Common myeloid progenitor, CD34-positive (primary cell): ENCODE data around the gene PDGFRB.
A peak's percentile ranks its signal among the peaks of the same experiment; 100 is the strongest.

Experiments used
- CTCF ChIA-PET: fragments of 350-600 bp; sonication (Branson Sonifier 250); formaldehyde crosslinking; loops from one replicate; lab custom pipeline; 2021; ENCODE audit warnings: antibody characterized with exemption; lab: Charles Lee
- POLR2A ChIA-PET: fragments of 350-600 bp; sonication (Branson Sonifier 250); formaldehyde crosslinking; loops from one replicate; lab custom pipeline; 2021; ENCODE audit warnings: antibody characterized with exemption; lab: Charles Lee
- DNase-seq, 3 donors: peaks; one replicate each; pipeline versions ENCODE4 v3.0.0 to v3.0.0-alpha.2; 2013
- H3K27ac ChIP-seq, 2 experiments: 1 replicate in 1 of 2; 2 replicates in 1 of 2; pipeline ENCODE4 v1.7.0; 2013; ENCODE audit warnings: inconsistent platforms in 2 of 2, low read length in 2 of 2, mild to moderate bottlenecking in 2 of 2, low read depth in 1 of 2, moderate library complexity in 1 of 2; ENCODE audit not compliant: severe bottlenecking in 2 of 2, insufficient read depth in 1 of 2, poor library complexity in 1 of 2
- H3K27me3 ChIP-seq, 5 experiments: replicated peaks in 2 of 5; 1 replicate in 3 of 5; 2 replicates in 2 of 5; pipeline versions ENCODE4 v1.6.1 to v1.7.0; 2013; ENCODE audit warnings: low read length in 4 of 5, mild to moderate bottlenecking in 2 of 5, moderate library complexity in 2 of 5, inconsistent platforms in 1 of 5; ENCODE audit not compliant: insufficient read depth in 5 of 5, control insufficient read depth in 4 of 5
- H3K36me3 ChIP-seq, 4 experiments: 1 replicate in 2 of 4; 2 replicates in 2 of 4; pipeline versions ENCODE4 v1.6.1 to v1.7.0; 2013; ENCODE audit warnings: low read length in 3 of 4, control low read depth in 1 of 4, mild to moderate bottlenecking in 1 of 4; ENCODE audit not compliant: control insufficient read depth in 4 of 4, insufficient read depth in 4 of 4
- H3K4me1 ChIP-seq, 4 experiments: 1 replicate in 3 of 4; 2 replicates in 1 of 4; pipeline versions ENCODE4 v1.6.1 to v1.7.1; 2013; ENCODE audit warnings: low read length in 3 of 4, mild to moderate bottlenecking in 3 of 4, control low read depth in 1 of 4, inconsistent platforms in 1 of 4, moderate library complexity in 1 of 4; ENCODE audit not compliant: control insufficient read depth in 4 of 4, insufficient read depth in 4 of 4; ENCODE audit errors: control extremely low read depth in 1 of 4
- H3K4me3 ChIP-seq, 7 experiments: 1 replicate in 4 of 7; 2 replicates in 3 of 7; pipeline versions ENCODE4 v1.5.1 to v1.7.0; 2013; ENCODE audit warnings: mild to moderate bottlenecking in 7 of 7, low read length in 6 of 7, moderate library complexity in 6 of 7, inconsistent platforms in 2 of 7, low read depth in 2 of 7, control low read depth in 1 of 7; ENCODE audit not compliant: insufficient read depth in 4 of 7, control insufficient read depth in 1 of 7; ENCODE audit errors: extremely low read depth in 1 of 7
- H3K9me3 ChIP-seq, 5 experiments: 1 replicate in 4 of 5; 2 replicates in 1 of 5; pipeline versions ENCODE4 v1.6.1 to v1.7.1; 2013; ENCODE audit warnings: low read length in 4 of 5, mild to moderate bottlenecking in 2 of 5, inconsistent platforms in 1 of 5, low read depth in 1 of 5, moderate library complexity in 1 of 5; ENCODE audit not compliant: control insufficient read depth in 4 of 5, insufficient read depth in 2 of 5; ENCODE audit errors: control extremely low read depth in 1 of 5
- WGBS: methylation state at CpG from one replicate; pipeline ENCODE4 v1.1.5; 2013; ENCODE audit not compliant: insufficient coverage; 5-methylcytosine and 5-hydroxymethylcytosine counted together

Gene PDGFRB

DNA sequence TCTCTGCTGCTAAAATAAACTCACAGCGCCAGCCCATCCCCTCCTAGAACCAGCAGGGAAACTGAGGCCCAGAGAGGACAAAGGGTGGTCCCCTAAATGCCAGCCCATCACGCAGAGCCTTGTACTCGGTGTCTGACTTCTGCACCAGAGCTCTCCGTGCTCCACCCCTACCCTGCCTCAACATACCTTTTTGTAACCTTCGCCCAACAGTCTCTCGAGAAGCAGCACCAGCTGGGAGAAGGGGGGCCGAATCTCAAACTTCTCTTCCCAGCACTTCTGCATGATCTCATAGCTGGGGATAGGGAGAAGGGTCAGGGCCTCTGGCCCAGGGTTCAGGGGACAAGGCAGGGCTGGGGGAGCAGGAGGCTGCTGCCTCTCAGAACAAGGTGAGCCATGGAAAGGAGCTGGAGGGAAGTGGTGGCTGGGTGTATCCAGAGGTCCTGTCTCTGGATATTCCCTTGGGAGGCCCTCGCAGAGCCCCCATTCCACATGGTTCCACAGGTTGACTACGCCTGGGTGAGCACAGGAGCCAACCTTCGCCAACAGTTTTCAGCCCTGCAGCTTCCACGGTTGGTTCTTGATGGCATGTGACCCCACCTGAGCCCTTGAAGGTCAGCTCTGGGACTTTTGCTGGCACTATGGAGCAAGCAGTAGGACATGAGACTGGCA, 37.0 kb downstream of the PDGFRB start:
- ChIA-PET POLR2A (no interaction called here), CTCF (interaction anchor here (0.7 to 9.6 kb wide), 29 partner anchors 10 to 285 kb away, joined by 3 to 70 read pairs (median 5); partner anchors contain the start of genes CSF1R and HMGXB3)
- Histone ChIP-seq H3K4me1 (peaks cover 0 to 20% (median 15%) of the 10 kb centered on the region in 4 experiments), H3K4me3 (no peak overlapping the region), H3K9me3 (no peaks in the 10 kb centered on the region), H3K27me3 (no peaks in the 10 kb centered on the region), H3K27ac (no peak overlapping the region), H3K36me3 (no peaks in the 10 kb centered on the region)
- DNase-seq, result no peak
- WGBS, result 95% methylated on average over 10 of the region's 11 CpGs

DNA sequence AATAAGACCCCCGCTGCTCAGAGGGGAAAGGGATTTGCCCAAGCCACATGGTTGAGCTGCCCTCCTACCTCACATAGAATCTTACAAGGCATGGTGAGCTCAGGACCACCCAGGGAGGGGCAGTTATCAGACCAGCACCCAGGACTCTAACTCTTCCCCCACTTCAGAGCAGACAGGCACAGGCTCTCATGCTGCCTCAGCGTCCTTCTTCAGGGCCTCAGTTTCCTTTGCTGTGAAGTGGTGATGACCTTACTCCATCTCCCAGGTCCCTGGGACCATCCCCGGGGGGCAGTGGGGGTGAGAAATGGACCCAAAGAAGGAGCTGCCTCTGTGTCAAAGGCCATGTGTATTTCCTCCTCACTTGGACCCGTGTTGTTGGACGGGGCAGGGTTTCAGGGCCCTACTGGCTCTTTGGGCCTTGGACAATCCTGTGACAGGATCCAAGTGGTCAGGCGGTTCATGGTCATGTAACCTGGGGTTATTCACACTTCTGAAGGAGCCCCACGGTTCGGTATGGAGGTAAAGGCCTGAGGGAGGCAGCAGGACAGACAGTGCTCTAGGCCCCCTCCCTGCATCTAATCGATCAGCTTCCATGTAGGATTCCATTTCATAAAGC, 37.6 kb downstream of the PDGFRB start:
- Histone ChIP-seq H3K4me1 (peaks cover 0 to 25% (median 19%) of the 10 kb centered on the region in 4 experiments), H3K9me3 (no peaks in the 10 kb centered on the region), H3K4me3 (no peak overlapping the region), H3K27me3 (no peaks in the 10 kb centered on the region), H3K36me3 (no peaks in the 10 kb centered on the region), H3K27ac (no peak overlapping the region)
- ChIA-PET CTCF (interaction anchor here (0.6 to 9.6 kb wide), 23 partner anchors 9 to 284 kb away, joined by 3 to 70 read pairs (median 6); partner anchors contain the start of genes CSF1R and HMGXB3), POLR2A (no interaction called here)
- DNase-seq, result no peak
- 90% methylated on average over 8 of the region's 9 CpGs for WGBS

DNA sequence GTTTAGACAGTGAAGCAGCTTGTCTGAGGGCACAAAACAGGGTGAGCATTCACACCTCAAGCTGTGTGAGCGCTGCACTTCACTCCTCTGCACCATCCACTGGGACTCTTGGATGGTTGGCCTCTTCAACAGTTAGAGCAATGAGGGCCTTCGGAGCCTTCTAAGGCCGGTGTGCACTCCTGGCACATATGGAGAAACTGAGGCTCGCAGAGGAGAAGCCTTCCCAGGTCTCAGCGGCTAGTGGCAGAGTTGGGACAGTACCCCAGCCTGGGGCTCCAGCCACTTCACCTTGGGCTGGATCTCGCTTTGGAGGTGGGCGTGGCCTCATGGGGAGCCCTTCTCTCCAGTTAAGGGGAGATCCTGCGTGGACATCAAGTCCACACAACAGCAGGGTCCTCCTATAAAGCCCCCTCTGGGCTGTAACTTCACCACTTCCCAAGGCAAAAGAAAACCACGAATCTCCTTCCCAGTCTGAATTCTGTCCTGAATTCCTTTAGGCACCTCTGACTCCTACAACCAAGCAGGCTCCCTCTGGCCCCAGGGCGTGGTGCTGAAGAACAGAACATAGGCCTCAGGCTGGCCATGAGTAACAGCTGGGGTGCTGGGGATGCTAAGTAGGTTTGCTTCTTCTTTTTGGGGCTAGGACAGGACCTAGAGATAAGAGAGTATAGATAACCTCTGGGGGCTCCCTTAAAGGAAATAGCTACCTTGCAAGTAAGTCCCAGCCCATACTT, 38.8 kb downstream of the PDGFRB start:
- POLR2A ChIA-PET, result no interaction called here
- WGBS, result over 99% methylated on average over 10 of the region's 10 CpGs
- peak in 1 of 3 donors; percentile 25 for DNase-seq
- no peaks in the 10 kb centered on the region for H3K27me3 ChIP-seq
- peaks cover 0 to 36% (median 23%) of the 10 kb centered on the region in 4 experiments for H3K4me1 ChIP-seq
- H3K27ac ChIP-seq, result no peak overlapping the region
- no peaks in the 10 kb centered on the region for H3K9me3 ChIP-seq
- no peak overlapping the region for H3K4me3 ChIP-seq
- CTCF ChIA-PET, result interaction anchor here (0.6 to 9.6 kb wide), 17 partner anchors 9 to 95 kb away, joined by 3 to 70 read pairs (median 5); no protein-coding TSS in a partner anchor
- no peaks in the 10 kb centered on the region for H3K36me3 ChIP-seq

DNA sequence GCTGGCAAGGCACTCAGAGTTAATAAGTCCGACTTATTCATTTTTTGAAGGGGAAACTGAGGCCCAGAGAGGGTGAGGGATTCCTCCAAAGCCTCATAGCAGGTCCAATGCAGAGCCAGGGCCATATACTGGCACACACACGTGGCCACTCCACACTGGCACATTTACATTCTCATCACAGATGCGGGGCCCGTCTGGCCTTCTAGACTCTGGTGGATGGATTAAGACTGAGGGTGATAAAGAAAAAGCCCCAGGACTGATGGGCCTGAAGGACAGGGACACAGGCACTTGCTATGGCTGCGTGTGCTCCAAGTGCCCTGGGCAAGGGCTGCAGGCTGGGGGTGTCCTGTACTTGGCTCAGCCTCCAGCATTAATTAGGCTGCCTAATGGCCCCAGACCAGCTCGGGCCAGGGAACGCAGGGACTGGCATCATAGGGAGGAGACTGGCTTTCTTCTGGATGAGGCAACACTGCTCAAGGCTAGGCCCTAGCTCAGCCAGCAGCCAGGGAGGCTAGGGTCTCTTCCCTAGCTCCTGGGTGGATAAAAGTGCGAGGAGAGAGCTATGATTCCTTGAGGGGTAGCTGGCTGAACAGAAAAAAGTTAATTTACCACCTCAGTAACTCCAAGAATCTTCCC, 40.8 kb downstream of the PDGFRB start:
- Histone ChIP-seq H3K4me1 (peaks cover 0 to 37% (median 27%) of the 10 kb centered on the region in 4 experiments), H3K4me3 (no peak overlapping the region), H3K9me3 (no peaks in the 10 kb centered on the region), H3K36me3 (no peaks in the 10 kb centered on the region), H3K27ac (no peak overlapping the region), H3K27me3 (no peaks in the 10 kb centered on the region)
- CTCF ChIA-PET, result interaction anchor here (0.7 to 9.6 kb wide), 18 partner anchors 8 to 287 kb away, joined by 3 to 70 read pairs (median 5); no protein-coding TSS in a partner anchor
- DNase-seq, result no peak
- WGBS, result 97% methylated on average over 6 of the region's 8 CpGs
- POLR2A ChIA-PET, result no interaction called here

DNA sequence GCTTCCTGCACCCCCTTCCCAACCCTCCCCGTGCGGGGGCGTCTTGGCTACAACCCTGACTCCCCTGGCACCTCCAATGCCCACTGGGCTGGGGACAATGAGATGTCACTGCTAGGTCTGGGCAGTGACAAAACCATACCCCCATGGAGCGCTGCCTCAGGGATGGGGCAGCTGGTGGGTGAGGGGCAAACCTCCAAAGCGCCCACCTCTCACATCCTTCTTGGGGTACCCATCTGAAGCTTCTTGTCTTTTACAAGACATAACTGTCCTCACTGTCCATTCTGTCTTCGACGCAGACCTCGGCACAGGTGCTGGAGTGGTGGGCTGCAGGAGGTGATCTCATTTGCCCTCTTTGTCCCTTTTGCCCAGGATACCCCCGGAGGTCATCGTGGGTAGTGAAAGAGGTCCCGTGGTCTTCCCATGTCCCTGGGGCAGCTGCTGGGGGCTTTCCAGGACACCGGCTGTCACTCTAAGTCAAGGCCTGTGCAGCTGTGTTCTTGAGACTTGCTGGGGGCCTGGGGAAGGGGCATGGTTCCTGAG, 41.5 kb downstream of the PDGFRB start:
- ChIA-PET CTCF (interaction anchor here (0.9 to 3.1 kb wide), 9 partner anchors 9 to 68 kb away, joined by 3 to 11 read pairs (median 5); no protein-coding TSS in a partner anchor), POLR2A (no interaction called here)
- Histone ChIP-seq H3K9me3 (no peaks in the 10 kb centered on the region), H3K36me3 (no peaks in the 10 kb centered on the region), H3K27ac (no peak overlapping the region), H3K4me3 (no peak overlapping the region), H3K4me1 (peaks cover 0 to 37% (median 27%) of the 10 kb centered on the region in 4 experiments), H3K27me3 (no peaks in the 10 kb centered on the region)
- WGBS, result 95% methylated on average over 10 of the region's 12 CpGs
- no peak for DNase-seq

DNA sequence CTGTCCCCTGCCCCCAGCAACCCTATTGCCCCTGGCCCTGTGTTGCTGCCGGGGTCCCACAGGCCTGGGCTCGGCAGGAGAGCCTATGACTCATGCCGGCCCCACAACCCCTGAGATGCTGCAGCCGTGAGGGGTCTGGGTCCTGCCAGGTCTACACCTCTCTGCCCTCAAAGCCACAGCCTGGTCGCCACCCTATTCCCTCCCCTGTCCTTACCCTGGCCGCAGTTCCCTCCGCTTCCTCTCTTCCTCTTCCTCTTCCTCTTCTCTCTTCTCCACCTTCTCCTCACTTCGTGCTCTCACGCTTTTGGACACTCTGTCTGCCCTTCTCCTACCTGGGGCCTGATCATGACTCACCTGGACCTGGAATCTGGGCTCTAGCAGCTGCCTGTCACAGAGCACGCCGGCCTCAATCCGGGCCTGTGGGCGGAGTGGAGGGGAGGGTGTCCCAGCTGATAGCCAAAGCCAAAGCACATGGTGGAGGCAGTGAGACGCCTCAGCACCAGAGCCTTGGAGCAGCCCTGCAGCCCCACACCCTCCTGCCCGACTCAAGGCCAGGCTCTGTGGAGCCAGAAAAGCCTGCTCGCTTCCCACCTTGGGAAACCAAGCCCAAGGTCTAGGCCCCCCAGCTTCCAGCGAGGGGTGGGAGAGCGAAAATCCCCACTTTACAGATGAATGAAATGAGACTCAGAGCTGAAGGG, 42.4 kb downstream of the PDGFRB start:
- ChIA-PET POLR2A (no interaction called here), CTCF (interaction anchor here (0.9 to 3.1 kb wide), 9 partner anchors 9 to 262 kb away, joined by 3 to 7 read pairs (median 4); partner anchors contain the start of gene CSF1R)
- DNase-seq, result peak in 1 of 3 donors; percentile 50

More for the DNA sequence above, 42.4 kb downstream of the PDGFRB start:
- peaks cover 0 to 43% (median 27%) of the 10 kb centered on the region in 4 experiments for H3K4me1 ChIP-seq
- no peaks in the 10 kb centered on the region for H3K27me3 ChIP-seq
- H3K9me3 ChIP-seq, result no peaks in the 10 kb centered on the region
- no peaks in the 10 kb centered on the region for H3K36me3 ChIP-seq
- no peak overlapping the region for H3K4me3 ChIP-seq
- H3K27ac ChIP-seq, result no peak overlapping the region
- WGBS, result 74% methylated on average over 16 of the region's 18 CpGs
